GM12864 (cell line): ENCODE results near the gene RAB35.

Experiments
- DNase-seq: peaks from one replicate; pipeline ENCODE4 v3.0.0-alpha.2; 2011; ENCODE audit warnings: low read depth
- H3K4me3 ChIP-seq: 2 replicates; pipeline ENCODE4 v1.5.1; 2011; ENCODE audit warnings: mild to moderate bottlenecking, low read depth, low read length, control low read depth
- TF ChIP-seq, protein P1 (sequence below): IDR thresholded peaks from 2 replicates; pipeline ENCODE4 v1.5.1; 2011; ENCODE audit warnings: low read depth, mild to moderate bottlenecking, moderate library complexity, low read length, control low read depth, inconsistent platforms; ENCODE audit errors: missing control alignments

RAB35 gene

DNA sequence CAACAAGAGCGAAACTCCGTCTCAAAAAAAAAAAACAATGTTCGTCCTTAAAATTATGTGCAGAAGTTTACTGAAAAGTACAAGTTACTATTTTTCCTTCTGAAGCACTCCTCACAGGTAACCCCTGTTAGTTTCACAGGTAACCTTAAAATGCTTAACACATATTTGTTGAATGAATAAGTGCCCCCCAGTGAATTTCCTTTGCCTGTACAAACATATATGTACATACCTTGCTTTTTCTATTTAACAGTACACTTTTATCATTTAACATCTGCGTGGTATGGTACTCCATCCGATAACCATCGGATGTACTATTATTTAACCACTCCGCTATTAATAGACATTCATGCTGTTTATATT, 1.4 kb upstream of the RAB35 start:
- H3K4me3 ChIP-seq, result peak overlapping the region; percentile 91
- TF ChIP-seq, protein P1, sequence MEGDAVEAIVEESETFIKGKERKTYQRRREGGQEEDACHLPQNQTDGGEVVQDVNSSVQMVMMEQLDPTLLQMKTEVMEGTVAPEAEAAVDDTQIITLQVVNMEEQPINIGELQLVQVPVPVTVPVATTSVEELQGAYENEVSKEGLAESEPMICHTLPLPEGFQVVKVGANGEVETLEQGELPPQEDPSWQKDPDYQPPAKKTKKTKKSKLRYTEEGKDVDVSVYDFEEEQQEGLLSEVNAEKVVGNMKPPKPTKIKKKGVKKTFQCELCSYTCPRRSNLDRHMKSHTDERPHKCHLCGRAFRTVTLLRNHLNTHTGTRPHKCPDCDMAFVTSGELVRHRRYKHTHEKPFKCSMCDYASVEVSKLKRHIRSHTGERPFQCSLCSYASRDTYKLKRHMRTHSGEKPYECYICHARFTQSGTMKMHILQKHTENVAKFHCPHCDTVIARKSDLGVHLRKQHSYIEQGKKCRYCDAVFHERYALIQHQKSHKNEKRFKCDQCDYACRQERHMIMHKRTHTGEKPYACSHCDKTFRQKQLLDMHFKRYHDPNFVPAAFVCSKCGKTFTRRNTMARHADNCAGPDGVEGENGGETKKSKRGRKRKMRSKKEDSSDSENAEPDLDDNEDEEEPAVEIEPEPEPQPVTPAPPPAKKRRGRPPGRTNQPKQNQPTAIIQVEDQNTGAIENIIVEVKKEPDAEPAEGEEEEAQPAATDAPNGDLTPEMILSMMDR, result no peak
- no peak for DNase-seq

DNA sequence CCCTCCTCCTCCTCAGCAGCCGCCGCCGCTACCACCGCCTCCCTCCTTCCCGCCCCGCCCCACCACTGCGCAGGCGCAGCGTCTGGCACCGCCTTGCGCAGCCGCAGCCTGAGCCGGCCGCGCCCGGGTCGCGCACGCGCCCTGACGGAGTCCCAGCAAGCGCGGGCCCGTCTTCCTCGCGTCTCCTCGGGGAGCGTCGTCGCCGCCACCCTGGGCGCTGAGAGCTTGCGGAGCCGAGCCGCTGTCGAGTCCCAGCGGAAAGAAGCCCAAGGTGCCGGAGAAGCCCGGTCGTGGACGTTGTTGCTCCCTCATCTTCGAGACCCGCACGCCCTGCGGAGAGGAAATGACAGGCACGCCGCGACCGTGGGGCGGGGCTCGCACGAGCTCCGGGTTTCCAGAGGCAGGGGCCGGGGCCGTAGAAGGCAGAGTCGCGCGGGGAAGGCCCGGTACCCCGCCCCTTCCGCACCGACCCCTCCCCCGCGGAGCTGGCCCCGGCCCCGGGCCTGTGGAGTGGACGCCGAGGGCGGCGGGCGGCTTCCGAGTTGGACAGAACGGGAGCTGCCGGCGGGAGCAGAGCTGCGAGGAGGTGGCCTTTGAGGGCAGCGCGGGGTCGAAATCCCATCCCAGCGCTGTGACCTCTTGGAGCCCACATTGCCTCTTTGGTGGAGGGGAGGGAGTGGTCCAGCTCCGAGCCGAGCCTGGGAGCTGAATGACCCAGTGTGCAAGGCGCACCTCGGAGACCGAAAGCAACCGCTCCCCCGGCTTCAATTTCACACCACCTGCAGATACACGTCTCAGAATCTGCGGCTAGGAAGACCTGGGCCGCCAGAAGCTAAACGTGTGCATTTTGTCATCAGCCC, 469 bp upstream of the RAB35 start:
- peak; percentile 66 for DNase-seq
- peak overlapping the region; percentile 91 for H3K4me3 ChIP-seq
- TF ChIP-seq, protein P1, result no peak

DNA sequence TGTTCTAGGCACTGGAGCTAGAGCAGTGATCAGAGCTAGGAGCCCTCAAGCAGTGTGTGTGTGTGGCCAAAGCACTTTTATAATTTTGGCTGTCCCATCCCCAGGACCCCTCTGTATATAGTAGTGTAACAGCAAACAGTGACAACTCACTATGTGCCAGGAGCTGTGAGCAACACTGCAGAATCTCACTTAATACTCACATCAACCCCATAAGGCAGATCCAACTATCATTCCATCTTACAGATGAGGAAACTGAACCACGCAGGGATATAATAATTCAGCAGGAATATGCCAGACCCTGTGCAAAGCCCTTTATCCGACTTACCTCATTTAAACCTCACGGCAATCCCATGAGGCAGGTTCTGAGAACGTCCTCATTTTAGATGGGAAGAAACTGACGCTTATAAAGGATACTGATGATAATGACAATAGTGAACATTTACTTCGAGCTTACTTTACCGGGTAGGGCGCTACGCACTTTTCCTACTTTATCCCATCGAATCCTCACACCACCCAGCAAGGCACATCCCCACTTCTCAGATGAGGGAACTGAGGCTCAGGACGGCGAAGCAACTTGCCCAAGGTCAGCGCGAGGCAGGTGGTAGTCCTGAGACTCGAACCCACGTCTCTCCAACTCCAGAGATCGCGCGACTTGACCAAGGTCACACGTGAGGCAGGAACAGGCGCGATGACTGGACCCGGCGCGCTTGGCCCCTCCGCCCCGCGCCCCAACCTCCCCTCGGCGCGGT, 687 bp downstream of the RAB35 start:
- H3K4me3 ChIP-seq, result peak overlapping the region; percentile 91
- TF ChIP-seq, protein P1, result no peak
- no peak for DNase-seq

DNA sequence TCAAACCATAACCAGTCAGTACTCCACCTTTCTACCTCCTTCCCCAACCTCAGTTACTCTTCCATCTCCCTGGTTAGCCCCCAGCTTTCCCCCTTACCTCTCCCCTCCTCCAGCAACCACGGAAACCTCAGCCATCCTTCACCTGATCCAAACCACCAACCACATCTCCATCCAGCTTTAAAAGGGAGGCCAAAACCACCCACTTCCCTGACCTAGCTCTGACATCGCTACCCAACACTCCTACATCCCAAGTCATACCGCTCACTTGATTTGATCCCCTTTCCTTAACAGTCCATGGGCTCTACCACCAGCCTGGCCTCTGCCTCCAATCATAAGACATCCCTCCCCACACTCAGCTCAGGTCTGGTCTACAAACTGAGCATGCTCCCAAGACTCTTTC, 1.5 kb downstream of the RAB35 start:
- TF ChIP-seq, protein P1, result no peak
- no peak for DNase-seq
- H3K4me3 ChIP-seq, result peak overlapping the region; percentile 91

DNA sequence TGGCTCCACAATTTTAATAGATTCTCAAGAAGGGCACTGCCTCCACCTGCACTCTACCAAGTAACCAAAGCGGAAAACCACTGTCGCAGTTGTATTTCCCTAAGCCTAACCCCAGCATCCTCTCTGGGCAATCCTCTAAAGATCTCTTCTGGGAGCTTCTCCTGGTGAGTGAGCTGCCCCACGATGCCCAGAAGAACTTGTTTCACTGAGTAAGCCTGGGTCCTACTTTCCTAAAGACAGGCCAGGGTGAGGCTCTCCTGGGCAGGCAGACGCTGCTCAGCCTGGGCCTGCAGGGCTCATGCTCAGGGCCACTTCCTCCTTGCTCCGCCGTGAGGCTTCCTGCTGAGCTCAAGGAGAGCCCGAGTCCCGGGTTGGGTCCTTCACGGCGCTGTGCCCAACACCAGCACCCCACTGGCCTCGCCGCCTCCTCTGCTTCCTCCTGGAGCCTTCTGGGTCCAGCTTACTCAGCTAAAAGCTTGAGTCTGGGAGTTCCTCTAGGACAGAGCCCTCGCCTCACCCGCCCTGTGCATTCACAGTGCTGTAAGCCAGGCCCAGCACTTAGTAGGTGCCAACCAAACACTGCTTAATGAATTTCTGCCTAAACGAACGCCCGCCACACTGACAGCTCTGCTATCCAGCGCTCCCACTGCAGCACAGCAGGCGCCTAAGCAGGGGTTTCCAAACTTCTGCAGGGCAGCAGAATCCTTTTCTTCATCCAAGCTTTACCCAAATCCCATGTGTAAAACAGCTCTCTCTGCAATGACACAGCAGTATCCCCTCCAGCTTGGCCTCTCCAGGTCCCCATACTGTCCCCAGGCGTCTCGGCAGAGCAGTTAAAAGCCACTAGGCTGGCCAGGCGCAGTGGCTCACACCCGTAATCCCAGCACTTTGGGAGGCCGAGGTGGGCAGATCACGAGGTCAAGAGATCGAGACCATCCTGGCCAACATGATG, 5.7 kb downstream of the RAB35 start:
- H3K4me3 ChIP-seq, result peak overlapping the region; percentile 5
- no peak for DNase-seq
- TF ChIP-seq, protein P1, result no peak

DNA sequence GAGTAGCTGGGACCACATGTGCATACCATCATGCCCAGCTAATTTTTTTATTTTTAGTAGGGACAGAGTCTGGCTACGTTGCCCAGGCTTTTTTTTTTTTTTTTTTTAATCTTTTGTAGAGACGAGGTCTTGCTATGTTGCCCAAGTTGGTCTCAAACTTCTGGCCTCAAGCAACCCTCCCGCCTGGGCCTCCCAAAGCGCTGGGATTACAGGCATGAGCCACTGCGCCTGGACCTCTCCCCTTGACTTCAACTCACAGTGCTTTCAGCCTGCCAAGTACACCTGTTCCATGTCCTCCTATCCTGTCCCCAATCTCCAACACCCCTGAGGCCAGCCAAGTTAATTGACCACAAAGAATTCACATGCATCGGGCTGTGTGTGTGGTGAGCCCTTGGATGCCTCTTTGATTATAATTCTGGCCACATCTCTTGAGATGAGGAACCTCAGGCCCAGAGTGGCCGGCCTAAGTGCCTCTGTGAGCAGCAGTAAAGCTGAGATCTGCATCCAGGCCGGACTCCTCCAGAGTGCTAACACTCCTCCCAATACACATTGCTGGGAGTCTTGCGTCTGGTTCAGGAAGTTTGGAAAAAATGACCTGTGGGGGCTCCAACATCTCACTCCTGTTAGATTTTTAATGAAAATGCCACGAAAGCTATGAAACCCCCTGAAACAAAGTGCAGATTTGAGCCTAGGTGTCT, 6.8 kb downstream of the RAB35 start:
- H3K4me3 ChIP-seq, result no peak overlapping the region
- DNase-seq, result no peak
- TF ChIP-seq, protein P1, result no peak
